Inferior parietal cortex (tissue), 1 donor: ENCODE results near the gene ZFP62.

Source experiments
- DNase-seq: peaks from one replicate; pipeline ENCODE4 v3.0.0-alpha.2; 2016; ENCODE audit errors: extremely low spot score

ZFP62 gene

GRCh38 chr5:180810210-180810958 lies 50.7 kb downstream of the ZFP62 start:
- peak; percentile 89 for DNase-seq

- DNase-seq, result peak; percentile 81
These were observed 51.5 kb downstream of the ZFP62 start for GRCh38 chr5:180809403-180810209.

GRCh38 chr5:180808461-180809000 lies 52.5 kb downstream of the ZFP62 start:
- no peak for DNase-seq

GRCh38 chr5:180807654-180808414 lies 53.2 kb downstream of the ZFP62 start:
- DNase-seq, result no peak

GRCh38 chr5:180807046-180807445 lies 54.0 kb downstream of the ZFP62 start:
- DNase-seq, result no peak

- DNase-seq, result no peak
These were observed 54.6 kb downstream of the ZFP62 start for GRCh38 chr5:180806351-180807011.

- DNase-seq, result no peak
These were observed 56.9 kb downstream of the ZFP62 start for GRCh38 chr5:180804129-180804618.

GRCh38 chr5:180803181-180804128 lies 57.6 kb downstream of the ZFP62 start:
- DNase-seq, result no peak

GRCh38 chr5:180802325-180803180 lies 58.5 kb downstream of the ZFP62 start, which contains the start of gene MGAT1:
TSS of gene MGAT1 (minus strand) at chr5:180802806. CDS start at chr5:180792971, 9,835 bp downstream.
- DNase-seq, result no peak

GRCh38 chr5:180801596-180802324 lies 59.3 kb downstream of the ZFP62 start:
- DNase-seq, result no peak

GRCh38 chr5:180799902-180800801 lies 60.9 kb downstream of the ZFP62 start:
- no peak for DNase-seq

GRCh38 chr5:180799194-180799593 lies 61.9 kb downstream of the ZFP62 start:
- DNase-seq, result no peak

GRCh38 chr5:180798193-180798592 lies 62.9 kb downstream of the ZFP62 start:
- DNase-seq, result no peak
